ENCODE data around the gene COPG1.

The COPG1 gene

GRCh38 chr3:129238945-129239705, 10.3 kb upstream of the COPG1 start:
- Histone ChIP-seq H2AFZ (no peak overlapping the region), H3K27ac (no peak overlapping the region), H3K4me2 (ENCODE audit: low read length) (no peak overlapping the region), H3K9me3 (ENCODE audit: control insufficient read depth, low read length) (no peaks in the 10 kb centered on the region), H3K4me1 (no peaks in the 10 kb centered on the region), H3K79me2 (no peaks in the 10 kb centered on the region), H3K27me3 (ENCODE audit: control insufficient read depth, insufficient read depth, low read length) (no peaks in the 10 kb centered on the region), H3K36me3 (ENCODE audit: control insufficient read depth, insufficient read depth, low read length) (no peaks in the 10 kb centered on the region), H3K9ac (no peak overlapping the region), H3K4me3 (ENCODE audit: low read depth, low read length) (no peak overlapping the region)
- no peak for TF ChIP-seq CTCF (IDR thresholded peaks at IDR 0.05)

- no peak for TF ChIP-seq CTCF (IDR thresholded peaks at IDR 0.05)
- Histone ChIP-seq H3K27me3 (ENCODE audit: control insufficient read depth, insufficient read depth, low read length) (no peaks in the 10 kb centered on the region), H2AFZ (no peak overlapping the region), H3K79me2 (no peaks in the 10 kb centered on the region), H3K9ac (no peak overlapping the region), H3K9me3 (ENCODE audit: control insufficient read depth, low read length) (no peaks in the 10 kb centered on the region), H3K36me3 (ENCODE audit: control insufficient read depth, insufficient read depth, low read length) (no peaks in the 10 kb centered on the region), H3K4me2 (ENCODE audit: low read length) (no peak overlapping the region), H3K27ac (no peak overlapping the region), H3K4me3 (ENCODE audit: low read depth, low read length) (no peak overlapping the region), H3K4me1 (no peaks in the 10 kb centered on the region)
Measured at GRCh38 chr3:129239991-129240390, 9.4 kb upstream of the COPG1 start.

DNA sequence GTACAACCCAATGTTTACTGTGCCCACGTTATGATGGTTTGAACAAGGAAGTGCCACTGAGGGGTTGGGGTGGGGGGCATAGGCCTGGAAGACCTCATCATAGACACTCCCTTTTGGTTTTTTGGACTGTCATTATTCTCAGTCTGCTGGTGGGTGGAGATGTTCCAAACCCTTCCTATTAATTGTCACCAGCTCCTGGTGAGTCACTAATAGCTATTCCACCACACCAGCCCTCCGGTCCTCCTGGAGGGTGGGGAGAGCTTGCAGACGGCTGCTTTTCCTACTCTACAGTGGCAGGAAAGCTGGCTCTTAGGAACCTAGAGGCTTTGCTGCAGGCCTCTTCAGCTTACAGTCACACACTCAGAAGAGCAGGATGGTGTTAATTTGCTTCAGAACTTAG, 9.0 kb upstream of the COPG1 start:
- Histone ChIP-seq H3K9me3 (ENCODE audit: control insufficient read depth, low read length) (no peaks in the 10 kb centered on the region), H3K4me3 (ENCODE audit: low read depth, low read length) (no peak overlapping the region), H2AFZ (no peak overlapping the region), H3K27ac (no peak overlapping the region), H3K27me3 (ENCODE audit: control insufficient read depth, insufficient read depth, low read length) (no peaks in the 10 kb centered on the region), H3K4me1 (no peaks in the 10 kb centered on the region), H3K9ac (no peak overlapping the region), H3K4me2 (ENCODE audit: low read length) (no peak overlapping the region), H3K36me3 (ENCODE audit: control insufficient read depth, insufficient read depth, low read length) (no peaks in the 10 kb centered on the region), H3K79me2 (peaks cover under 1% of the 10 kb centered on the region)
- no peak for TF ChIP-seq CTCF (IDR thresholded peaks at IDR 0.05)

DNA sequence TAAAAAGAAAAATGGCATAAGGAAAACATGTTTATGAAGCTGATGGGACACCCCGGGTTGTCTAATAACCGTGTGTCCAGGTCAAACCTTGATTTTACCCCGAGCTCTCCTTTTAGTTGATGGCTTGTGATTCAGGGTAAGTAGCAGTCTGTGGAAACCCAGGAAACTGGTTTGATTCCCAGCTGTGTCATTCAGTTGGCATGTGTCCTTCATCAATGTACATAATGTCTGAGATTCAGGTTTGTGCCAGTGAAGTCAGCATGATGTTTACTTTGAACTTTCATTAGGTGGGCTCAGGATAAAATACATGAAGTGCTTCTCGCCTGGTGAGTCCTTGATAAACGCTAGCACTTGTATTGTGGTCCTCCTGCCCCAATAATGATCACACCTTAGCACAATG, 4.3 kb upstream of the COPG1 start:
- TF ChIP-seq CTCF (IDR thresholded peaks at IDR 0.05) = no peak
- H3K27me3 ChIP-seq (ENCODE audit: control insufficient read depth, insufficient read depth, low read length) = no peaks in the 10 kb centered on the region
- peak overlapping the region; percentile 81 for H2AFZ ChIP-seq
- peaks cover under 1% of the 10 kb centered on the region for H3K4me1 ChIP-seq
- H3K27ac ChIP-seq = peak overlapping the region; percentile 6
- H3K4me2 ChIP-seq (ENCODE audit: low read length) = peak overlapping the region; percentile 62
- no peaks in the 10 kb centered on the region for H3K36me3 ChIP-seq (ENCODE audit: control insufficient read depth, insufficient read depth, low read length)
- peaks cover 17% of the 10 kb centered on the region for H3K79me2 ChIP-seq
- H3K9me3 ChIP-seq (ENCODE audit: control insufficient read depth, low read length) = no peaks in the 10 kb centered on the region
- no peak overlapping the region for H3K9ac ChIP-seq
- no peak overlapping the region for H3K4me3 ChIP-seq (ENCODE audit: low read depth, low read length)
